Ishikawa (cell line): ENCODE data around the gene TTC34.

Experiments
- CEBPB ChIP-seq: IDR thresholded peaks from 2 replicates; pipeline ENCODE4 v1.6.1; 2012
- CREB1 ChIP-seq: IDR thresholded peaks from 2 replicates; pipeline ENCODE4 v1.6.1; 2012; ENCODE audit warnings: low read depth
- EGR1 ChIP-seq: IDR thresholded peaks from 2 replicates; pipeline ENCODE4 v1.6.1; 2012
- EP300 ChIP-seq: IDR thresholded peaks from 2 replicates; pipeline ENCODE4 v1.6.1; 2012; ENCODE audit warnings: borderline replicate concordance
- FOXM1 ChIP-seq: IDR thresholded peaks from 2 replicates; pipeline ENCODE4 v1.6.1; 2012; ENCODE audit warnings: low read depth, borderline replicate concordance
- MAX ChIP-seq: IDR thresholded peaks from 2 replicates; pipeline ENCODE4 v1.6.1; 2012
- NFIC ChIP-seq: IDR thresholded peaks from 2 replicates; pipeline ENCODE4 v1.6.1; 2012
- RAD21 ChIP-seq: IDR thresholded peaks from 2 replicates; pipeline ENCODE4 v1.6.1; 2012; ENCODE audit warnings: low read depth
- REST ChIP-seq: IDR thresholded peaks from 2 replicates; pipeline ENCODE4 v1.6.1; 2012; ENCODE audit warnings: low read depth, mild to moderate bottlenecking
- TAF1 ChIP-seq: IDR thresholded peaks from 2 replicates; pipeline ENCODE4 v1.6.1; 2012; ENCODE audit warnings: low read depth, mild to moderate bottlenecking
- TCF12 ChIP-seq: IDR thresholded peaks from 2 replicates; pipeline ENCODE4 v1.6.1; 2012; ENCODE audit warnings: low read depth
- TEAD4 ChIP-seq: IDR thresholded peaks from 2 replicates; pipeline ENCODE4 v1.6.1; 2012
- USF1 ChIP-seq: IDR thresholded peaks from 2 replicates; pipeline ENCODE4 v1.6.1; 2012
- YY1 ChIP-seq: IDR thresholded peaks from 2 replicates; pipeline ENCODE4 v1.6.1; 2012; ENCODE audit warnings: low read depth
- ZBTB7A ChIP-seq: IDR thresholded peaks from 2 replicates; pipeline ENCODE4 v1.6.1; 2012; ENCODE audit warnings: low read depth

The TTC34 gene

GRCh38 chr1:2604156-2604843, 197.2 kb downstream of the TTC34 start:
- TF ChIP-seq TEAD4 (no peak), ZBTB7A (no peak), EP300 (no peak), FOXM1 (no peak), CEBPB (no peak), TAF1 (no peak), MAX (no peak), EGR1 (no peak), CREB1 (no peak), TCF12 (no peak), NFIC (no peak)

- TF ChIP-seq NFIC = no peak
- TF ChIP-seq CEBPB = no peak
- no peak for TF ChIP-seq EP300
Measured at GRCh38 chr1:2603521-2604155, 197.9 kb downstream of the TTC34 start.

GRCh38 chr1:2602866-2603520, 198.5 kb downstream of the TTC34 start:
- TF ChIP-seq CREB1 (no peak), NFIC (no peak), FOXM1 (no peak), YY1 (no peak), EP300 (no peak), MAX (no peak), TEAD4 (no peak), ZBTB7A (no peak), TAF1 (no peak), CEBPB (no peak), RAD21 (no peak), EGR1 (no peak), REST (no peak), TCF12 (no peak), USF1 (no peak)

GRCh38 chr1:2602311-2602835, 199.1 kb downstream of the TTC34 start:
- TF ChIP-seq CEBPB (no peak), MAX (no peak), FOXM1 (no peak), CREB1 (no peak), YY1 (no peak), EGR1 (no peak), TCF12 (no peak), RAD21 (no peak), REST (no peak), TEAD4 (no peak), USF1 (no peak), TAF1 (no peak)

- TF ChIP-seq CEBPB (no peak), ZBTB7A (no peak), FOXM1 (no peak), NFIC (no peak), EP300 (no peak), TAF1 (no peak), YY1 (no peak), REST (no peak), TEAD4 (no peak), USF1 (no peak), TCF12 (no peak), RAD21 (no peak), EGR1 (no peak)
Measured at GRCh38 chr1:2601721-2602303, 199.7 kb downstream of the TTC34 start.
